HL-60 (cell line): ENCODE data around the gene OSBP2.

Source experiments
- DNase-seq, 2 experiments: peaks; one replicate each; pipeline ENCODE4 v3.0.0-alpha.2; 2010 to 2020; ENCODE audit warnings: low read depth in 1 of 2, low spot score in 1 of 2
- H3K27ac ChIP-seq: fragments of 250-450 bp; sonication (Bioruptor Pico); replicated peaks from 2 replicates; pipeline ENCODE4 v1.5.1; 2020; ENCODE audit warnings: mild to moderate bottlenecking, moderate library complexity
- H3K27me3 ChIP-seq: fragments of 250-450 bp; sonication (Bioruptor Pico); 2 replicates; pipeline ENCODE4 v1.5.1; 2021; ENCODE audit warnings: mild to moderate bottlenecking, moderate library complexity; ENCODE audit not compliant: insufficient read depth, poor library complexity, severe bottlenecking
- H3K4me3 ChIP-seq: replicated peaks from 2 replicates; pipeline ENCODE4 v1.5.1; 2011; ENCODE audit warnings: mild to moderate bottlenecking, control low read depth, low read length; ENCODE audit not compliant: insufficient read depth
- CTCF ChIP-seq: IDR thresholded peaks from one replicate; pipeline ENCODE4 v1.5.1; 2011; ENCODE audit warnings: low read length, control low read depth, inconsistent platforms; ENCODE audit not compliant: insufficient read depth
- GABPA ChIP-seq: IDR thresholded peaks from 2 replicates; pipeline ENCODE4 v1.6.1; 2012; ENCODE audit warnings: low read depth
- POLR2AphosphoS5 ChIP-seq: IDR thresholded peaks from 2 replicates; pipeline ENCODE4 v1.6.1; 2012; ENCODE audit warnings: low read depth
- SPI1 ChIP-seq: IDR thresholded peaks from 2 replicates; pipeline ENCODE4 v1.6.1; 2012; ENCODE audit warnings: low read depth, mild to moderate bottlenecking, borderline replicate concordance
- TF ChIP-seq, protein P1 (sequence below): IDR thresholded peaks from 2 replicates; pipeline ENCODE4 v1.6.1; 2012; ENCODE audit warnings: low read depth; ENCODE audit not compliant: insufficient replicate concordance

The OSBP2 gene

GRCh38 chr22:30871391-30872284 is 177.0 kb downstream of the OSBP2 start:
- Histone ChIP-seq H3K4me3 (no peak overlapping the region), H3K27me3 (no peaks in the 10 kb centered on the region), H3K27ac (no peak overlapping the region)
- DNase-seq = no peak
- TF ChIP-seq POLR2AphosphoS5 = no peak
- TF ChIP-seq, protein P1, sequence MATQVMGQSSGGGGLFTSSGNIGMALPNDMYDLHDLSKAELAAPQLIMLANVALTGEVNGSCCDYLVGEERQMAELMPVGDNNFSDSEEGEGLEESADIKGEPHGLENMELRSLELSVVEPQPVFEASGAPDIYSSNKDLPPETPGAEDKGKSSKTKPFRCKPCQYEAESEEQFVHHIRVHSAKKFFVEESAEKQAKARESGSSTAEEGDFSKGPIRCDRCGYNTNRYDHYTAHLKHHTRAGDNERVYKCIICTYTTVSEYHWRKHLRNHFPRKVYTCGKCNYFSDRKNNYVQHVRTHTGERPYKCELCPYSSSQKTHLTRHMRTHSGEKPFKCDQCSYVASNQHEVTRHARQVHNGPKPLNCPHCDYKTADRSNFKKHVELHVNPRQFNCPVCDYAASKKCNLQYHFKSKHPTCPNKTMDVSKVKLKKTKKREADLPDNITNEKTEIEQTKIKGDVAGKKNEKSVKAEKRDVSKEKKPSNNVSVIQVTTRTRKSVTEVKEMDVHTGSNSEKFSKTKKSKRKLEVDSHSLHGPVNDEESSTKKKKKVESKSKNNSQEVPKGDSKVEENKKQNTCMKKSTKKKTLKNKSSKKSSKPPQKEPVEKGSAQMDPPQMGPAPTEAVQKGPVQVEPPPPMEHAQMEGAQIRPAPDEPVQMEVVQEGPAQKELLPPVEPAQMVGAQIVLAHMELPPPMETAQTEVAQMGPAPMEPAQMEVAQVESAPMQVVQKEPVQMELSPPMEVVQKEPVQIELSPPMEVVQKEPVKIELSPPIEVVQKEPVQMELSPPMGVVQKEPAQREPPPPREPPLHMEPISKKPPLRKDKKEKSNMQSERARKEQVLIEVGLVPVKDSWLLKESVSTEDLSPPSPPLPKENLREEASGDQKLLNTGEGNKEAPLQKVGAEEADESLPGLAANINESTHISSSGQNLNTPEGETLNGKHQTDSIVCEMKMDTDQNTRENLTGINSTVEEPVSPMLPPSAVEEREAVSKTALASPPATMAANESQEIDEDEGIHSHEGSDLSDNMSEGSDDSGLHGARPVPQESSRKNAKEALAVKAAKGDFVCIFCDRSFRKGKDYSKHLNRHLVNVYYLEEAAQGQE = no peak
- TF ChIP-seq CTCF = no peak
- TF ChIP-seq SPI1 = no peak
- TF ChIP-seq GABPA = no peak

DNA sequence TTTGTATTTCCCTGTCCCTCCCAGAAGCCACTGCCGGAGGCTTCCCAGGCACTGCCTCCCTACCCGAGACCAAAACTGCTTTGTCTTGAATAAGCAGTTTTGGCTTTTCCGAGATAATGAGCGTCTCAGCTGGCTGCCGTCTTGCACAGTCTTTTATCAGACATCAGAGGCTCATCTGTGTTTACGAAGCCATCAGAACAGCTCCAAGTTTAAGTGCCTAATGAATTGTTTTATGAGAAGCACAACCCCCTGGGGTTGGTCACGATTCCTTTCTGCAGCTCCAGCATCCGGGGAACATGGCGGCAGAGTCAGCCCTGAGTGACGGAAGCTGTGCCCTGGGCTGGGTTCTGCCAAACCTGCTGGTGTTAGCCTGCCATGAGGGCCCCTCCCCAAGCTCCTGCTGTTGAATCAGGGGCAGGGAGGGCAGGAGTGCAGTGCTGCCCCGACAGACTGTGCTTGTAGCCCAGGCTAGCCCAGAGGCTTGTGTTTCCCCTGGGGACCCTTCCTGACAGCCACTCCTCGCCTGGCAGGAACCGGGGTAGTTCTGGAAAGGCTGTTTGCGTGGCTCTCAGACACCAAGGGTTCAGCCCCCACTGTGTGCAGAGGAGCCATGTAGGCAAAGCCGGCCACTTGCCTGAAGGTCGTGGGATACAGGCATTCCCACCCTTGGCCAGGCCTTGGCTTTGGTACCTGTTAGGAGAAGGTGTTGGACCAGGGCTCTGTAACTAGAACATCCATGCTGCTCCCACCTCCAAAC is 177.8 kb downstream of the OSBP2 start:
- TF ChIP-seq, protein P1 = no peak
- TF ChIP-seq SPI1 (no peak), CTCF (no peak), POLR2AphosphoS5 (no peak), GABPA (no peak)
- H3K4me3 ChIP-seq = no peak overlapping the region
- no peak overlapping the region for H3K27ac ChIP-seq
- H3K27me3 ChIP-seq = no peaks in the 10 kb centered on the region
- no peak for DNase-seq

DNA sequence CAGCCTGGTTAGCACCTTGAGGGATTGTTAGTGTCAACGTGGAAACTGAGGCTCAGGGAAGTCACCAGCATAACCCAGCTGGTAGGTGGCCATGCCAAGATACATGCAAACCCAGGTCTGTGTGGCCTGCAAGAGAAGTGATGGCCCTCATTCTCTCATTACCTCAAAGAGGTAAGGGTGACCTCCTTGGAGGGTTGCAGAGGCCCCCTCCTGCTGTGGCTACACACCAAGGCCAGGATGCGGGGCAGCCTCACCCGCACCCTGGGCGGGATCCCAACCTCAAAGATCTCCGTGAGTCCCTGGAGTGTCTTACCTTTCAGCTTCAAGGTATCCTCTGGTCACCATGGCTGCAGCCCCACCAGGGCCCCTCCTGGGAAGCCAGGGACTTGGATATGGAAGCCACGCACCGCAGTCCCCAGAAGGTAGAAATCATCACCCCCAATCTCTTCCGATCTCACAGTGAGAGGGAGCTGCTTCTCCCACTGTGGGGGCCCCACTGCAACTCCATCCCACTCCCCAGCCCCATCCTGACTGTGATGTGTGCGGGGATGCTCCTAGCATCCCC is 178.5 kb downstream of the OSBP2 start:
- TF ChIP-seq GABPA (no peak), SPI1 (no peak), CTCF (no peak), POLR2AphosphoS5 (no peak)
- TF ChIP-seq, protein P1 = no peak
- no peak for DNase-seq
- no peaks in the 10 kb centered on the region for H3K27me3 ChIP-seq
- H3K27ac ChIP-seq = no peak overlapping the region
- no peak overlapping the region for H3K4me3 ChIP-seq
